ENCODE data around the gene PIK3C2G.

PIK3C2G gene

DNA sequence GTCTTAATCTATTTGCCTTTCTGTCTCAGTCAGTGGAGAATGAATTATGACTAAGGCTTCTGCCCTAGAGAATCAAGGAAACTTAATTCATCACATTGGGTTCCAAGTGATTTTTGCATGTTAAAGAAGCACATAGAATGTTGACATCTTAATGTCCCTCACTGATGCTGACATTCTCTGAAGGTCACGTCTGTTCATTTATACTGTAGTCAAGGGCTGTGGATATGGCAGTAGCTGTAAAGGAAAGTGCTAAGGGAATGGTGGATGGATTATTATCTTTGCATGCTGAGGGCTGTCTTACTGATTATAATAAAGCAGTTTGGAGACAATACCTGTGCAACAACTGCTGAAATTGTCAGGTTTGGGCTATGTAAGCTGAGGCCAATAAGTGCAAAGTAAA is 315.3 kb downstream of the PIK3C2G start:
- DNase-seq (no peak), ATAC-seq (ENCODE audit: insufficient read depth, low read depth) (no peak)
- no peaks in the 10 kb centered on the region for H3K36me3 ChIP-seq (ENCODE audit: insufficient read depth, low read length)
- no peak overlapping the region for H3K4me3 ChIP-seq (ENCODE audit: low read depth in 1 of 2, low read length in 2 of 2)
- no peaks in the 10 kb centered on the region for H3K79me2 ChIP-seq (ENCODE audit: insufficient read depth, low read length)
- H3K27me3 ChIP-seq (ENCODE audit: insufficient read depth, low read length, poor library complexity) = no peaks in the 10 kb centered on the region
- no peaks in the 10 kb centered on the region for H3K9me3 ChIP-seq (ENCODE audit: insufficient read depth, low read length, severe bottlenecking)
- H2AFZ ChIP-seq (ENCODE audit: low read depth, low read length) = no peak overlapping the region
- no peaks in the 10 kb centered on the region for H4K20me1 ChIP-seq (ENCODE audit: insufficient read depth, low read length)
- TF ChIP-seq EZH2 (IDR thresholded peaks at IDR 0.05; ENCODE audit: borderline replicate concordance, low read depth, low read length, severe bottlenecking) = no peak
- TF ChIP-seq, protein P1, sequence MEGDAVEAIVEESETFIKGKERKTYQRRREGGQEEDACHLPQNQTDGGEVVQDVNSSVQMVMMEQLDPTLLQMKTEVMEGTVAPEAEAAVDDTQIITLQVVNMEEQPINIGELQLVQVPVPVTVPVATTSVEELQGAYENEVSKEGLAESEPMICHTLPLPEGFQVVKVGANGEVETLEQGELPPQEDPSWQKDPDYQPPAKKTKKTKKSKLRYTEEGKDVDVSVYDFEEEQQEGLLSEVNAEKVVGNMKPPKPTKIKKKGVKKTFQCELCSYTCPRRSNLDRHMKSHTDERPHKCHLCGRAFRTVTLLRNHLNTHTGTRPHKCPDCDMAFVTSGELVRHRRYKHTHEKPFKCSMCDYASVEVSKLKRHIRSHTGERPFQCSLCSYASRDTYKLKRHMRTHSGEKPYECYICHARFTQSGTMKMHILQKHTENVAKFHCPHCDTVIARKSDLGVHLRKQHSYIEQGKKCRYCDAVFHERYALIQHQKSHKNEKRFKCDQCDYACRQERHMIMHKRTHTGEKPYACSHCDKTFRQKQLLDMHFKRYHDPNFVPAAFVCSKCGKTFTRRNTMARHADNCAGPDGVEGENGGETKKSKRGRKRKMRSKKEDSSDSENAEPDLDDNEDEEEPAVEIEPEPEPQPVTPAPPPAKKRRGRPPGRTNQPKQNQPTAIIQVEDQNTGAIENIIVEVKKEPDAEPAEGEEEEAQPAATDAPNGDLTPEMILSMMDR (IDR thresholded peaks at IDR 0.05; ENCODE audit: borderline replicate concordance, extremely low read depth, low read length, poor library complexity, severe bottlenecking) = no peak
- H3K9ac ChIP-seq (ENCODE audit: low read depth, low read length) = no peak overlapping the region
- H3K4me2 ChIP-seq (ENCODE audit: insufficient read depth, low read length) = no peak overlapping the region
- no peaks in the 10 kb centered on the region for H3K4me1 ChIP-seq (ENCODE audit: insufficient read depth, low read length)
- H3K27ac ChIP-seq (ENCODE audit: low read length) = no peak overlapping the region

DNA sequence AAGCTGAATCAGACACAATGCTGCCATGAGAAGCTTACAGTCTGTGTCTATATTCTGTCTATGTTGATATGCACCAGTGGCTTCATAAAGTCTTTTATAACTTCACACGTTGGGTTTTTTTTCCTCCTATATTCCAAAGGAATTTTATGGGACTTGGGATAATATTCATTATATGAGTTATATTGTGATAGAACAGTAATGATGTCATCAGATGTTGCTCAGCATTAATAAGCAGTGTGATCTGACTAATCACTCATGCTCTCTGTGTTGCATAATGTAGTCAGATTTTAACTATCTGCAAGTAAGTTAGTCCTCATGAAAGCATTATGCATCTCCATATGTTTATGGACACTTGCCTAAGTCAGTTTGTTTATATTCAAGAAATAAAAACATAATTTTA is 316.9 kb downstream of the PIK3C2G start:
- H3K36me3 ChIP-seq (ENCODE audit: insufficient read depth, low read length) = no peaks in the 10 kb centered on the region
- ATAC-seq (ENCODE audit: insufficient read depth, low read depth) (no peak), DNase-seq (no peak)
- H2AFZ ChIP-seq (ENCODE audit: low read depth, low read length) = no peak overlapping the region
- H3K9me3 ChIP-seq (ENCODE audit: insufficient read depth, low read length, severe bottlenecking) = no peaks in the 10 kb centered on the region
- no peak overlapping the region for H3K27ac ChIP-seq (ENCODE audit: low read length)
- no peaks in the 10 kb centered on the region for H3K4me1 ChIP-seq (ENCODE audit: insufficient read depth, low read length)
- TF ChIP-seq, protein P1 (IDR thresholded peaks at IDR 0.05; ENCODE audit: borderline replicate concordance, extremely low read depth, low read length, poor library complexity, severe bottlenecking) = no peak
- H3K4me2 ChIP-seq (ENCODE audit: insufficient read depth, low read length) = no peak overlapping the region
- H4K20me1 ChIP-seq (ENCODE audit: insufficient read depth, low read length) = no peaks in the 10 kb centered on the region
- H3K4me3 ChIP-seq (ENCODE audit: low read depth in 1 of 2, low read length in 2 of 2) = no peak overlapping the region
- no peaks in the 10 kb centered on the region for H3K79me2 ChIP-seq (ENCODE audit: insufficient read depth, low read length)
- H3K9ac ChIP-seq (ENCODE audit: low read depth, low read length) = no peak overlapping the region
- no peaks in the 10 kb centered on the region for H3K27me3 ChIP-seq (ENCODE audit: insufficient read depth, low read length, poor library complexity)

DNA sequence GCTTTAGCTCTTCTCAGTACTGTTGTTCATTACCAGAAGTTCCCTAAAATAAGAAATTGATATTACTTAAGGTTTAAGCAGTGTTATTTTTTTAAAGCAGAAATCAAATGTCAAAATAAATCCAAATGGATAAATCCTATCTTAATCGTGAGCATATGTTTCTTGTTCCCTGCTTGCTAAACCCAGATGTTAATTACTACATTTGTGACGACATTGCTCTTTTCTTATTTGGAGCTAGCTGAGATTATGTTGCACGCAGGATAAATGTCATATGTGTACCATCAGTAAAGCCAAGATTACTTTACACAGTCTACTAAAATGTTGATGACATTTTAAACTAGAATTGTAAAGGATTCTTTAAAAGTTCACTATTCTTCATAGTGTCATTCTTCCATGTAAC is 319.0 kb downstream of the PIK3C2G start:
- no peaks in the 10 kb centered on the region for H3K27me3 ChIP-seq (ENCODE audit: insufficient read depth, low read length, poor library complexity)
- H4K20me1 ChIP-seq (ENCODE audit: insufficient read depth, low read length) = no peaks in the 10 kb centered on the region
- no peak overlapping the region for H2AFZ ChIP-seq (ENCODE audit: low read depth, low read length)
- ATAC-seq (ENCODE audit: insufficient read depth, low read depth) (no peak), DNase-seq (no peak)
- no peak for TF ChIP-seq EZH2 (IDR thresholded peaks at IDR 0.05; ENCODE audit: borderline replicate concordance, low read depth, low read length, severe bottlenecking)
- TF ChIP-seq, protein P1 (IDR thresholded peaks at IDR 0.05; ENCODE audit: borderline replicate concordance, extremely low read depth, low read length, poor library complexity, severe bottlenecking) = no peak
- H3K79me2 ChIP-seq (ENCODE audit: insufficient read depth, low read length) = no peaks in the 10 kb centered on the region
- H3K9me3 ChIP-seq (ENCODE audit: insufficient read depth, low read length, severe bottlenecking) = no peaks in the 10 kb centered on the region
- H3K9ac ChIP-seq (ENCODE audit: low read depth, low read length) = no peak overlapping the region
- no peaks in the 10 kb centered on the region for H3K36me3 ChIP-seq (ENCODE audit: insufficient read depth, low read length)
- H3K4me3 ChIP-seq (ENCODE audit: low read depth in 1 of 2, low read length in 2 of 2) = no peak overlapping the region
- H3K27ac ChIP-seq (ENCODE audit: low read length) = no peak overlapping the region
- H3K4me2 ChIP-seq (ENCODE audit: insufficient read depth, low read length) = no peak overlapping the region
- no peaks in the 10 kb centered on the region for H3K4me1 ChIP-seq (ENCODE audit: insufficient read depth, low read length)

DNA sequence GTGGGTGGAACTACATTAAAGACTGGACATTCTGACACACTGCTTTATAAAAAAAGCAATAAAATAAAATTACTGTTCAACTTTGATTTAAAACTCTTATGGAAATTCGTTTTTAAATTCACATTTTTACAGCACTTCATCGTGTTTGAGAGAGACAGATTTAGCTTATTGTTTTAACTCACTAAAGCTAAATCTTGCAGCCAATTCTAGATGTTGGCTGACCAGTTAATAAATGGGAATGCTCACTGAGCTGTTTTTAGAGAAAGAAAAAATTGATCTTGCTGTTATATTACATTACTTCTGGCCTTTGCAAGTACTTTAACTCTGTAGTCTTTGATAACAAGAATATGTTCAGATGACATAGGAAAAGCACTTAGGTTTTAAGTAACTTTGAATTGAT is 319.4 kb downstream of the PIK3C2G start:
- DNase-seq = no peak

More for the DNA sequence above, 319.4 kb downstream of the PIK3C2G start:
- Histone ChIP-seq H3K4me2 (ENCODE audit: insufficient read depth, low read length) (no peak overlapping the region), H3K79me2 (ENCODE audit: insufficient read depth, low read length) (no peaks in the 10 kb centered on the region), H3K4me3 (ENCODE audit: low read depth in 1 of 2, low read length in 2 of 2) (no peak overlapping the region), H3K9ac (ENCODE audit: low read depth, low read length) (no peak overlapping the region), H2AFZ (ENCODE audit: low read depth, low read length) (no peak overlapping the region), H4K20me1 (ENCODE audit: insufficient read depth, low read length) (no peaks in the 10 kb centered on the region), H3K9me3 (ENCODE audit: insufficient read depth, low read length, severe bottlenecking) (no peaks in the 10 kb centered on the region), H3K27me3 (ENCODE audit: insufficient read depth, low read length, poor library complexity) (no peaks in the 10 kb centered on the region), H3K4me1 (ENCODE audit: insufficient read depth, low read length) (no peaks in the 10 kb centered on the region), H3K27ac (ENCODE audit: low read length) (no peak overlapping the region), H3K36me3 (ENCODE audit: insufficient read depth, low read length) (no peaks in the 10 kb centered on the region)
- TF ChIP-seq, protein P1 (IDR thresholded peaks at IDR 0.05; ENCODE audit: borderline replicate concordance, extremely low read depth, low read length, poor library complexity, severe bottlenecking) = no peak
- TF ChIP-seq EZH2 (IDR thresholded peaks at IDR 0.05; ENCODE audit: borderline replicate concordance, low read depth, low read length, severe bottlenecking) = no peak
- no peak for ATAC-seq (ENCODE audit: insufficient read depth, low read depth)

All from DND-41 (cell line).